Esophagus (tissue), 2 donors: Measurements from ENCODE around the gene H6PD. TPM values are rescaled to one million over a fixed set of nuclear protein-coding genes. Genes with fewer than 3 reads are reported as not detected.

Experiments
- H3K27ac ChIP-seq, 2 donors: one replicate each; pipeline ENCODE4 v1.5.1; 2013; ENCODE audit warnings: low read depth in 2 of 2, mild to moderate bottlenecking in 2 of 2, inconsistent platforms in 1 of 2, low read length in 1 of 2, moderate library complexity in 1 of 2
- H3K27me3 ChIP-seq, 2 donors: one replicate each; pipeline ENCODE4 v1.6.1; 2013; ENCODE audit warnings: low read length in 2 of 2, control low read depth in 1 of 2, mild to moderate bottlenecking in 1 of 2; ENCODE audit not compliant: insufficient read depth in 2 of 2, control insufficient read depth in 1 of 2
- H3K36me3 ChIP-seq, 2 donors: one replicate each; pipeline ENCODE4 v1.6.1; 2013; ENCODE audit warnings: low read length in 1 of 2; ENCODE audit not compliant: control insufficient read depth in 2 of 2, insufficient read depth in 2 of 2
- H3K4me1 ChIP-seq, 2 donors: one replicate each; pipeline ENCODE4 v1.6.1; 2013; ENCODE audit warnings: low read length in 1 of 2; ENCODE audit not compliant: control insufficient read depth in 2 of 2, insufficient read depth in 2 of 2
- H3K4me3 ChIP-seq, 2 donors: one replicate each; pipeline ENCODE4 v1.5.1; 2013; ENCODE audit warnings: low read length in 2 of 2, mild to moderate bottlenecking in 2 of 2, low read depth in 1 of 2, moderate library complexity in 1 of 2
- H3K9me3 ChIP-seq, 2 donors: one replicate each; pipeline ENCODE4 v1.6.1; 2013; ENCODE audit warnings: mild to moderate bottlenecking in 2 of 2, low read depth in 1 of 2, low read length in 1 of 2, moderate library complexity in 1 of 2; ENCODE audit not compliant: control insufficient read depth in 2 of 2, insufficient read depth in 1 of 2
- WGBS, 2 donors: extraction: QIAGEN DNeasy Blood & Tissue Kit; methylation state at CpG; one replicate each; pipeline ENCODE4 v1.1.7; 2013; 5-methylcytosine and 5-hydroxymethylcytosine counted together
- polyA plus RNA-seq, 2 donors: library from polyadenylated mRNA; stranded (reverse); fragments of 200-250 nt; gene quantifications; one replicate each; pipeline ENCODE4 v1.2.3, GENCODE V29; 2013
- donor health status: healthy with polysubstance abuse.
- donor health status: Bipolar disorder and iron deficiency.

H6PD gene
- polyA plus RNA-seq, 2 donors = 7.1 to 8.9 TPM

- no peak overlapping the region for H3K27ac ChIP-seq
- WGBS, 2 donors = 82 to 88% methylated on average over 7 of the region's 7 CpGs
- peaks cover 0 to 12% of the 10 kb centered on the region in 2 donors for H3K4me1 ChIP-seq
- no peaks in the 10 kb centered on the region for H3K36me3 ChIP-seq
- peaks cover 0 to 5% of the 10 kb centered on the region in 2 donors for H3K9me3 ChIP-seq
- peaks cover 0 to 4% of the 10 kb centered on the region in 2 donors for H3K27me3 ChIP-seq
- H3K4me3 ChIP-seq = no peak overlapping the region
Observed at GRCh38 chr1:9204156-9204720, 30.3 kb upstream of the H6PD start.

GRCh38 chr1:9207086-9207485 lies 27.5 kb upstream of the H6PD start:
- Histone ChIP-seq H3K36me3 (no peaks in the 10 kb centered on the region), H3K4me3 (no peak overlapping the region), H3K4me1 (peaks cover 0 to 6% of the 10 kb centered on the region in 2 donors), H3K27me3 (peaks cover 0 to 4% of the 10 kb centered on the region in 2 donors), H3K9me3 (peaks cover 0 to 5% of the 10 kb centered on the region in 2 donors), H3K27ac (no peak overlapping the region)
- WGBS, 2 donors = 75 to 80% methylated on average over 5 of the region's 5 CpGs

- Histone ChIP-seq H3K36me3 (no peaks in the 10 kb centered on the region), H3K27me3 (no peaks in the 10 kb centered on the region), H3K9me3 (peaks cover 0 to 3% of the 10 kb centered on the region in 2 donors), H3K27ac (no peak overlapping the region), H3K4me3 (no peak overlapping the region), H3K4me1 (peaks cover 0 to 3% of the 10 kb centered on the region in 2 donors)
- WGBS, 2 donors = 93 to 94% methylated on average over 5 of the region's 5 CpGs
Observed at GRCh38 chr1:9207715-9208114, 26.9 kb upstream of the H6PD start.

GRCh38 chr1:9211291-9211811 lies 23.2 kb upstream of the H6PD start:
- H3K27ac ChIP-seq = no peak overlapping the region
- no peaks in the 10 kb centered on the region for H3K36me3 ChIP-seq
- H3K27me3 ChIP-seq = no peaks in the 10 kb centered on the region
- no peaks in the 10 kb centered on the region for H3K9me3 ChIP-seq
- 74 to 78% methylated on average over 13 of the region's 13 CpGs for WGBS, 2 donors
- H3K4me3 ChIP-seq = no peak overlapping the region
- H3K4me1 ChIP-seq = no peaks in the 10 kb centered on the region

- WGBS, 2 donors = 77 to 89% methylated on average over 3 of the region's 3 CpGs
- no peak overlapping the region for H3K27ac ChIP-seq
- no peaks in the 10 kb centered on the region for H3K9me3 ChIP-seq
- H3K4me3 ChIP-seq = no peak overlapping the region
- H3K4me1 ChIP-seq = no peaks in the 10 kb centered on the region
- H3K27me3 ChIP-seq = no peaks in the 10 kb centered on the region
- no peaks in the 10 kb centered on the region for H3K36me3 ChIP-seq
Observed at GRCh38 chr1:9212735-9213134, 21.8 kb upstream of the H6PD start.

- no peaks in the 10 kb centered on the region for H3K4me1 ChIP-seq
- H3K36me3 ChIP-seq = no peaks in the 10 kb centered on the region
- H3K27me3 ChIP-seq = no peaks in the 10 kb centered on the region
- no peak overlapping the region for H3K4me3 ChIP-seq
- WGBS, 2 donors = 86 to 90% methylated on average over 10 of the region's 10 CpGs
- no peaks in the 10 kb centered on the region for H3K9me3 ChIP-seq
- H3K27ac ChIP-seq = no peak overlapping the region
Observed at GRCh38 chr1:9213956-9214355, 20.6 kb upstream of the H6PD start.

GRCh38 chr1:9218917-9219316 lies 15.7 kb upstream of the H6PD start:
- Histone ChIP-seq H3K27ac (no peak overlapping the region), H3K4me3 (no peak overlapping the region), H3K9me3 (no peaks in the 10 kb centered on the region), H3K4me1 (no peaks in the 10 kb centered on the region), H3K27me3 (no peaks in the 10 kb centered on the region), H3K36me3 (no peaks in the 10 kb centered on the region)
- 61 to 68% methylated on average over 5 of the region's 5 CpGs for WGBS, 2 donors

- no peaks in the 10 kb centered on the region for H3K4me1 ChIP-seq
- H3K36me3 ChIP-seq = no peaks in the 10 kb centered on the region
- H3K4me3 ChIP-seq = no peak overlapping the region
- WGBS, 2 donors = 89 to 94% methylated on average over 14 of the region's 14 CpGs
- H3K27me3 ChIP-seq = no peaks in the 10 kb centered on the region
- H3K9me3 ChIP-seq = no peaks in the 10 kb centered on the region
- no peak overlapping the region for H3K27ac ChIP-seq
Observed at GRCh38 chr1:9222846-9223625, 11.5 kb upstream of the H6PD start.

GRCh38 chr1:9224664-9225410 lies 9.7 kb upstream of the H6PD start:
- Histone ChIP-seq H3K27ac (no peak overlapping the region), H3K27me3 (no peaks in the 10 kb centered on the region), H3K9me3 (no peaks in the 10 kb centered on the region), H3K4me3 (no peak overlapping the region), H3K36me3 (no peaks in the 10 kb centered on the region), H3K4me1 (no peaks in the 10 kb centered on the region)
- 84 to 92% methylated on average over 10 of the region's 10 CpGs for WGBS, 2 donors
